Measurements from ENCODE around the gene DHX58. TPM values are rescaled to one million over a fixed set of nuclear protein-coding genes. Genes with fewer than 3 reads are reported as not detected.

Gene DHX58
- total RNA-seq, 1 donor from 2014 or later = not detected

- Histone ChIP-seq H3K4me3 (no peak overlapping the region), H3K36me3 (peaks cover 4% of the 10 kb centered on the region), H3K4me2 (no peak overlapping the region), H3K27me3 (no peaks in the 10 kb centered on the region), H3K9ac (no peak overlapping the region), H3F3A (ENCODE audit: low read depth) (peaks cover 13% of the 10 kb centered on the region), H3K79me2 (ENCODE audit: low read depth) (no peaks in the 10 kb centered on the region), H3K4me1 (peaks cover 6% of the 10 kb centered on the region), H2AFZ (replicated peaks) (no peak overlapping the region), H3K27ac (no peak overlapping the region), H4K20me1 (ENCODE audit: low read depth) (peaks cover 13% of the 10 kb centered on the region), H3K9me3 (ENCODE audit: low read depth) (no peaks in the 10 kb centered on the region)
- TF ChIP-seq, protein P1, sequence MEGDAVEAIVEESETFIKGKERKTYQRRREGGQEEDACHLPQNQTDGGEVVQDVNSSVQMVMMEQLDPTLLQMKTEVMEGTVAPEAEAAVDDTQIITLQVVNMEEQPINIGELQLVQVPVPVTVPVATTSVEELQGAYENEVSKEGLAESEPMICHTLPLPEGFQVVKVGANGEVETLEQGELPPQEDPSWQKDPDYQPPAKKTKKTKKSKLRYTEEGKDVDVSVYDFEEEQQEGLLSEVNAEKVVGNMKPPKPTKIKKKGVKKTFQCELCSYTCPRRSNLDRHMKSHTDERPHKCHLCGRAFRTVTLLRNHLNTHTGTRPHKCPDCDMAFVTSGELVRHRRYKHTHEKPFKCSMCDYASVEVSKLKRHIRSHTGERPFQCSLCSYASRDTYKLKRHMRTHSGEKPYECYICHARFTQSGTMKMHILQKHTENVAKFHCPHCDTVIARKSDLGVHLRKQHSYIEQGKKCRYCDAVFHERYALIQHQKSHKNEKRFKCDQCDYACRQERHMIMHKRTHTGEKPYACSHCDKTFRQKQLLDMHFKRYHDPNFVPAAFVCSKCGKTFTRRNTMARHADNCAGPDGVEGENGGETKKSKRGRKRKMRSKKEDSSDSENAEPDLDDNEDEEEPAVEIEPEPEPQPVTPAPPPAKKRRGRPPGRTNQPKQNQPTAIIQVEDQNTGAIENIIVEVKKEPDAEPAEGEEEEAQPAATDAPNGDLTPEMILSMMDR (IDR thresholded peaks at IDR 0.05) = no peak
- TF ChIP-seq EZH2 (IDR thresholded peaks at IDR 0.05) (no peak), EZH2phosphoT487 (IDR thresholded peaks at IDR 0.05) (no peak)
- H3K4me1 Mint-ChIP-seq = peaks cover 7% of the 10 kb centered on the region
- H3K27me3 Mint-ChIP-seq (ENCODE audit: insufficient read depth, low read depth) = peaks cover 5% of the 10 kb centered on the region
- no peak overlapping the region for H3K27ac Mint-ChIP-seq
- peaks cover 20% of the 10 kb centered on the region for H3K36me3 Mint-ChIP-seq
- no peak overlapping the region for H3K4me3 Mint-ChIP-seq
- no peak for DNase-seq (ENCODE audit: low spot score)
- H3K9me3 Mint-ChIP-seq = no peaks in the 10 kb centered on the region
Measured at GRCh38 chr17:42127414-42127813, 14.9 kb upstream of the DHX58 start.

DNA sequence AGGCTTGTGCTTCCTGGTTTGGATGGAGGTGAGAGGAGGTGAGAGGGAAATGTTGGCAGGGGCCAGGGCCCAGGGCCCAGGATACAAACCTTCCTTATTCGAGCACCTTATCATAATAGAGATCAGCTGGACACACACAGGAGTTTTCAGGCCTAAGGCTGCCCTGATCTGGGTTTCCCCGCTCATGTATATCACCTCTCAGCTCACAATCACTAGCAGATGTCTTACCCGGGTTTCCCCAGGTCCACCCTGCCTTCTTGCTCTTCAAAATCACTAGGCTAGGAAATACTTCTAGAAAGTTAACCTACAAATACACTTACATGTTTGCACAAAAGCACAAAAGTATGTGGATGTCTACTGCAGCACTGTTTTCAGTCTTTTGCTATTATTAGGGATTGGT is 14.3 kb upstream of the DHX58 start:
- Histone ChIP-seq H3K27ac (no peak overlapping the region), H3K79me2 (ENCODE audit: low read depth) (no peaks in the 10 kb centered on the region), H4K20me1 (ENCODE audit: low read depth) (peaks cover 8% of the 10 kb centered on the region), H3F3A (ENCODE audit: low read depth) (peaks cover 19% of the 10 kb centered on the region), H3K4me2 (no peak overlapping the region), H3K9ac (no peak overlapping the region), H3K36me3 (peaks cover 4% of the 10 kb centered on the region), H3K4me3 (no peak overlapping the region), H3K9me3 (ENCODE audit: low read depth) (no peaks in the 10 kb centered on the region), H3K4me1 (peaks cover 10% of the 10 kb centered on the region), H2AFZ (replicated peaks) (no peak overlapping the region), H3K27me3 (no peaks in the 10 kb centered on the region)
- peaks cover 3% of the 10 kb centered on the region for H3K27me3 Mint-ChIP-seq (ENCODE audit: insufficient read depth, low read depth)
- peaks cover 7% of the 10 kb centered on the region for H3K4me1 Mint-ChIP-seq
- H3K9me3 Mint-ChIP-seq = no peaks in the 10 kb centered on the region
- H3K4me3 Mint-ChIP-seq = no peak overlapping the region
- TF ChIP-seq, protein P1 (IDR thresholded peaks at IDR 0.05) = no peak
- TF ChIP-seq EZH2phosphoT487 (IDR thresholded peaks at IDR 0.05) = no peak
- TF ChIP-seq EZH2 (IDR thresholded peaks at IDR 0.05) = no peak
- no peak overlapping the region for H3K27ac Mint-ChIP-seq
- H3K36me3 Mint-ChIP-seq = peaks cover 22% of the 10 kb centered on the region
- no peak for DNase-seq (ENCODE audit: low spot score)

DNA sequence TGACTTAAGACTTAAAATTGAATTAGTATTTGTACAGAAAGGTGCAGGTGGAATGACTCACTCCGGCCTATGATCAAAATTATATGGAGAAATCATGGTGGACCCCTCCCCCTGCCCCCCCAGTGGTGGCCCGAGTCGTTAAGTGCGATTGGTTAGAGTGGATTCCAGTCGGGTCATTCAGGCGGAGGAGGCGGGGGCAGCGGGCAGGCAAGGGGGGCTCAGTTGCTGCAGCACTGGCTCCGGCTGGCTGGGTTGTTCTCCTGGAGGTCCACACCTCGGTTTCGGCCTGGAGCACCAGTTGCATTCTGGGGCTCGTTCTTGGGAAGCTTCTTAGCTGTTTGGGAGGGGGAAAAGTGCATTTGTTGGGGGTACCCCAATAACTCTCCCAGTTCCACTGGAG is 13.1 kb upstream of the DHX58 start:
- Histone ChIP-seq H3K4me1 (peaks cover 16% of the 10 kb centered on the region), H3K9me3 (ENCODE audit: low read depth) (no peaks in the 10 kb centered on the region), H4K20me1 (ENCODE audit: low read depth) (no peaks in the 10 kb centered on the region), H2AFZ (replicated peaks) (no peak overlapping the region), H3K79me2 (ENCODE audit: low read depth) (no peaks in the 10 kb centered on the region), H3K9ac (no peak overlapping the region), H3K4me2 (no peak overlapping the region), H3K27me3 (no peaks in the 10 kb centered on the region), H3K4me3 (no peak overlapping the region), H3K36me3 (peaks cover 4% of the 10 kb centered on the region), H3K27ac (no peak overlapping the region), H3F3A (ENCODE audit: low read depth) (peaks cover 25% of the 10 kb centered on the region)
- Mint-ChIP-seq H3K4me1 (peaks cover 6% of the 10 kb centered on the region), H3K27ac (no peak overlapping the region), H3K9me3 (no peaks in the 10 kb centered on the region), H3K27me3 (ENCODE audit: insufficient read depth, low read depth) (peaks cover 5% of the 10 kb centered on the region), H3K36me3 (peaks cover 19% of the 10 kb centered on the region), H3K4me3 (no peak overlapping the region)
- no peak for DNase-seq (ENCODE audit: low spot score)
- TF ChIP-seq, protein P1 (IDR thresholded peaks at IDR 0.05) = no peak
- TF ChIP-seq EZH2 (IDR thresholded peaks at IDR 0.05) (no peak), EZH2phosphoT487 (IDR thresholded peaks at IDR 0.05) (no peak)

Measured in neural progenitor cell (in vitro differentiated cells).